ENCODE data around the gene SPATA17. TPM values are rescaled to one million over a fixed set of nuclear protein-coding genes. Genes with fewer than 3 reads are reported as not detected.

SPATA17 gene
- total RNA-seq, 1 experiment from 2014 or later, result 0.90 TPM

GRCh38 chr1:217895841-217896240 is 264.7 kb downstream of the SPATA17 start:
- DNase-seq, result no peak
- H3K36me3 ChIP-seq (replicated peaks; ENCODE audit: control insufficient read depth, insufficient read depth, low read length), result no peaks in the 10 kb centered on the region
- H3K27me3 ChIP-seq (ENCODE audit: control insufficient read depth, insufficient read depth, low read length), result no peaks in the 10 kb centered on the region
- H3K4me3 ChIP-seq (ENCODE audit: insufficient read depth, low read depth, low read length), result no peak overlapping the region

GRCh38 chr1:217896490-217896889 is 265.3 kb downstream of the SPATA17 start:
- H3K27me3 ChIP-seq (ENCODE audit: control insufficient read depth, insufficient read depth, low read length), result no peaks in the 10 kb centered on the region
- H3K36me3 ChIP-seq (replicated peaks; ENCODE audit: control insufficient read depth, insufficient read depth, low read length), result no peaks in the 10 kb centered on the region
- no peak overlapping the region for H3K4me3 ChIP-seq (ENCODE audit: insufficient read depth, low read depth, low read length)
- DNase-seq, result no peak

- H3K27me3 ChIP-seq (ENCODE audit: control insufficient read depth, insufficient read depth, low read length), result no peaks in the 10 kb centered on the region
- no peak for DNase-seq
- H3K4me3 ChIP-seq (ENCODE audit: insufficient read depth, low read depth, low read length), result no peak overlapping the region
- H3K36me3 ChIP-seq (replicated peaks; ENCODE audit: control insufficient read depth, insufficient read depth, low read length), result no peaks in the 10 kb centered on the region
Measured at GRCh38 chr1:217897100-217897499, 266.0 kb downstream of the SPATA17 start.

GRCh38 chr1:217899614-217900013 is 268.5 kb downstream of the SPATA17 start:
- DNase-seq, result no peak
- H3K27me3 ChIP-seq (ENCODE audit: control insufficient read depth, insufficient read depth, low read length), result no peaks in the 10 kb centered on the region
- no peaks in the 10 kb centered on the region for H3K36me3 ChIP-seq (replicated peaks; ENCODE audit: control insufficient read depth, insufficient read depth, low read length)
- no peak overlapping the region for H3K4me3 ChIP-seq (ENCODE audit: insufficient read depth, low read depth, low read length)

- Histone ChIP-seq H3K4me3 (ENCODE audit: insufficient read depth, low read depth, low read length) (no peak overlapping the region), H3K27me3 (ENCODE audit: control insufficient read depth, insufficient read depth, low read length) (no peaks in the 10 kb centered on the region), H3K36me3 (replicated peaks; ENCODE audit: control insufficient read depth, insufficient read depth, low read length) (no peaks in the 10 kb centered on the region)
- DNase-seq, result no peak
Measured at GRCh38 chr1:217907504-217907903, 276.4 kb downstream of the SPATA17 start.

GRCh38 chr1:217910203-217910602 is 279.1 kb downstream of the SPATA17 start:
- no peak overlapping the region for H3K4me3 ChIP-seq (ENCODE audit: insufficient read depth, low read depth, low read length)
- no peaks in the 10 kb centered on the region for H3K36me3 ChIP-seq (replicated peaks; ENCODE audit: control insufficient read depth, insufficient read depth, low read length)
- no peak for DNase-seq
- no peaks in the 10 kb centered on the region for H3K27me3 ChIP-seq (ENCODE audit: control insufficient read depth, insufficient read depth, low read length)

GRCh38 chr1:217910791-217911320 is 279.7 kb downstream of the SPATA17 start:
- no peak for DNase-seq
- no peaks in the 10 kb centered on the region for H3K36me3 ChIP-seq (replicated peaks; ENCODE audit: control insufficient read depth, insufficient read depth, low read length)
- no peak overlapping the region for H3K4me3 ChIP-seq (ENCODE audit: insufficient read depth, low read depth, low read length)
- H3K27me3 ChIP-seq (ENCODE audit: control insufficient read depth, insufficient read depth, low read length), result no peaks in the 10 kb centered on the region

- Histone ChIP-seq H3K4me3 (ENCODE audit: insufficient read depth, low read depth, low read length) (no peak overlapping the region), H3K27me3 (ENCODE audit: control insufficient read depth, insufficient read depth, low read length) (no peaks in the 10 kb centered on the region), H3K36me3 (replicated peaks; ENCODE audit: control insufficient read depth, insufficient read depth, low read length) (no peaks in the 10 kb centered on the region)
- DNase-seq, result peak; percentile 68
Measured at GRCh38 chr1:217911908-217912307, 280.8 kb downstream of the SPATA17 start.

GRCh38 chr1:217917281-217917887 is 286.2 kb downstream of the SPATA17 start:
- Histone ChIP-seq H3K4me3 (ENCODE audit: insufficient read depth, low read depth, low read length) (no peak overlapping the region), H3K27me3 (ENCODE audit: control insufficient read depth, insufficient read depth, low read length) (no peaks in the 10 kb centered on the region), H3K36me3 (replicated peaks; ENCODE audit: control insufficient read depth, insufficient read depth, low read length) (no peaks in the 10 kb centered on the region)
- no peak for DNase-seq

- DNase-seq, result peak; percentile 38
- Histone ChIP-seq H3K27me3 (ENCODE audit: control insufficient read depth, insufficient read depth, low read length) (no peaks in the 10 kb centered on the region), H3K36me3 (replicated peaks; ENCODE audit: control insufficient read depth, insufficient read depth, low read length) (no peaks in the 10 kb centered on the region), H3K4me3 (ENCODE audit: insufficient read depth, low read depth, low read length) (no peak overlapping the region)
Measured at GRCh38 chr1:217919683-217920388, 288.7 kb downstream of the SPATA17 start.

Other genes starting within 250 kb of the SPATA17 start
- 11.5 and 15.7 TPM in 2 replicates for gene GPATCH2, start 254 bp upstream of the SPATA17 start, total RNA-seq (2014; rRNA removed; shearing (Covaris generic))